Endothelial cell of hepatic sinusoid (primary cell): ENCODE results near the gene ZBTB16.

Source experiments
- in situ Hi-C: cut with HindIII; loops from 2 replicates; pipeline ENCODE4 v1.10.0; 2017; ENCODE audit warnings: low sequenced_read_pairs

The ZBTB16 gene

GRCh38 chr11:114265122-114265878 lies 205.8 kb downstream of the ZBTB16 start:
- in situ Hi-C loops: no loop called here

- in situ Hi-C loops: no loop called here
Observed at GRCh38 chr11:114269498-114269897, 210.0 kb downstream of the ZBTB16 start.

GRCh38 chr11:114270531-114271270 lies 211.2 kb downstream of the ZBTB16 start:
- in situ Hi-C loops: no loop called here

- in situ Hi-C loops: no loop called here
Observed at GRCh38 chr11:114271316-114271715, 211.8 kb downstream of the ZBTB16 start.

GRCh38 chr11:114272311-114272710 lies 212.8 kb downstream of the ZBTB16 start:
- in situ Hi-C loops: no loop called here

GRCh38 chr11:114273071-114273470 lies 213.6 kb downstream of the ZBTB16 start:
- in situ Hi-C loops: no loop called here

GRCh38 chr11:114273890-114274635 lies 214.6 kb downstream of the ZBTB16 start:
- in situ Hi-C loops: no loop called here

GRCh38 chr11:114274637-114275036 lies 215.1 kb downstream of the ZBTB16 start:
- in situ Hi-C loops: no loop called here

- in situ Hi-C loops: no loop called here
Observed at GRCh38 chr11:114275280-114275679, 215.8 kb downstream of the ZBTB16 start.

- in situ Hi-C loops: no loop called here
Observed at GRCh38 chr11:114276077-114276476, 216.6 kb downstream of the ZBTB16 start.

- in situ Hi-C loops: no loop called here
Observed at GRCh38 chr11:114277637-114278341, 218.3 kb downstream of the ZBTB16 start.

- in situ Hi-C loops: no loop called here
Observed at GRCh38 chr11:114278342-114279065, 219.0 kb downstream of the ZBTB16 start.

GRCh38 chr11:114279792-114280546 lies 220.5 kb downstream of the ZBTB16 start:
- in situ Hi-C loops: loop anchor here (5.0 to 10.0 kb wide), 2 partner anchors 57 to 485 kb away; no protein-coding TSS in a partner anchor

- in situ Hi-C loops: loop anchor here (5.0 to 10.0 kb wide), 2 partner anchors 57 to 486 kb away; no protein-coding TSS in a partner anchor
Observed at GRCh38 chr11:114280696-114281095, 221.2 kb downstream of the ZBTB16 start.

GRCh38 chr11:114281388-114281956 lies 222.0 kb downstream of the ZBTB16 start:
- in situ Hi-C loops: loop anchor here (5.0 to 10.0 kb wide), 2 partner anchors 56 to 487 kb away; no protein-coding TSS in a partner anchor

- in situ Hi-C loops: loop anchor here (5.0 to 10.0 kb wide), 2 partner anchors 55 to 488 kb away; no protein-coding TSS in a partner anchor
Observed at GRCh38 chr11:114282488-114282887, 223.0 kb downstream of the ZBTB16 start.

GRCh38 chr11:114283422-114283821 lies 223.9 kb downstream of the ZBTB16 start:
- in situ Hi-C loops: loop anchor here (5.0 to 10.0 kb wide), 2 partner anchors 54 to 489 kb away; no protein-coding TSS in a partner anchor

- in situ Hi-C loops: loop anchor here (5.0 to 10.0 kb wide), 2 partner anchors 53 to 489 kb away; no protein-coding TSS in a partner anchor
Observed at GRCh38 chr11:114284021-114284420, 224.5 kb downstream of the ZBTB16 start.
